SH-SY5Y (cell line): ENCODE data around the gene TES.

Experiments used
- GATA2 ChIP-seq: IDR thresholded peaks from 2 replicates; pipeline ENCODE4 v1.6.1; 2011; ENCODE audit warnings: mild to moderate bottlenecking, low read depth, low read length
- GATA3 ChIP-seq: IDR thresholded peaks from 2 replicates; pipeline ENCODE4 v1.6.1; 2011; ENCODE audit warnings: low read depth, mild to moderate bottlenecking, low read length, moderate library complexity

GRCh38 chr7:116232920-116233319, 22.6 kb downstream of the TES start:
- TF ChIP-seq GATA3 (no peak), GATA2 (no peak)
